ENCODE data around the gene IMPG2.

- TF ChIP-seq CTCF (IDR thresholded peaks at IDR 0.05) (no peak), POLR2A (IDR thresholded peaks at IDR 0.05) (no peak)
These were observed 46.8 kb downstream of the IMPG2 start for GRCh38 chr3:101273608-101274007.
